Nephron (organoid): ENCODE results near the gene SLC38A2.
A peak's percentile ranks its signal among the peaks of the same experiment; 100 is the strongest.

Experiments used
- H3K27ac Mint-ChIP-seq, 3 experiments: 2 replicates each; pipeline ENCODE4 v1.8.0; 2020; ENCODE audit warnings: mixed read lengths in 3 of 3, mild to moderate bottlenecking in 2 of 3, moderate library complexity in 1 of 3
- H3K27me3 Mint-ChIP-seq: 2 replicates; pipeline ENCODE4 v1.8.0; 2021; ENCODE audit warnings: low read depth, mild to moderate bottlenecking, moderate library complexity, mixed read lengths
- H3K36me3 Mint-ChIP-seq: 2 replicates; pipeline ENCODE4 v1.8.0; 2020; ENCODE audit warnings: low read depth, mixed read lengths
- H3K4me1 Mint-ChIP-seq: 2 replicates; pipeline ENCODE4 v1.8.0; 2020; ENCODE audit warnings: mixed read lengths
- H3K4me3 Mint-ChIP-seq, 3 experiments: 2 replicates each; pipeline ENCODE4 v1.8.0; 2020; ENCODE audit warnings: mild to moderate bottlenecking in 3 of 3, mixed read lengths in 3 of 3, moderate library complexity in 2 of 3
- H3K9me3 Mint-ChIP-seq: 2 replicates; pipeline ENCODE4 v1.8.0; 2020; ENCODE audit warnings: mixed read lengths
- CTCF ChIP-seq, 3 experiments: fragments of 200-600 bp; sonication (generic); IDR thresholded peaks; one replicate each; pipeline ENCODE4 v1.5.0; 2021; ENCODE audit warnings: antibody characterized with exemption in 3 of 3; ENCODE audit not compliant: unreplicated experiment in 3 of 3

The SLC38A2 gene

GRCh38 chr12:46406352-46407027 is 33.9 kb upstream of the SLC38A2 start:
- peak overlapping the region in 2 of 3 experiments; percentile 68 to 99 for H3K27ac Mint-ChIP-seq
- H3K4me3 Mint-ChIP-seq: no peak overlapping the region
- H3K36me3 Mint-ChIP-seq: no peaks in the 10 kb centered on the region
- TF ChIP-seq CTCF (IDR thresholded peaks at IDR 0.05; ENCODE audit: unreplicated experiment in 3 of 3): no peak
- peaks cover 4% of the 10 kb centered on the region for H3K27me3 Mint-ChIP-seq
- no peaks in the 10 kb centered on the region for H3K9me3 Mint-ChIP-seq
- H3K4me1 Mint-ChIP-seq: peaks cover 59% of the 10 kb centered on the region

- Mint-ChIP-seq H3K4me1 (peaks cover 66% of the 10 kb centered on the region), H3K36me3 (no peaks in the 10 kb centered on the region), H3K9me3 (no peaks in the 10 kb centered on the region), H3K4me3 (no peak overlapping the region), H3K27ac (peak overlapping the region; percentile 93 to 99 (median 98)), H3K27me3 (peaks cover 4% of the 10 kb centered on the region)
- no peak for TF ChIP-seq CTCF (IDR thresholded peaks at IDR 0.05; ENCODE audit: unreplicated experiment in 3 of 3)
Measured at GRCh38 chr12:46404733-46405132, 32.2 kb upstream of the SLC38A2 start.

GRCh38 chr12:46404225-46404631 is 31.7 kb upstream of the SLC38A2 start:
- TF ChIP-seq CTCF (IDR thresholded peaks at IDR 0.05; ENCODE audit: unreplicated experiment in 3 of 3): no peak
- Mint-ChIP-seq H3K27ac (peak overlapping the region; percentile 93 to 99 (median 98)), H3K36me3 (no peaks in the 10 kb centered on the region), H3K4me1 (peaks cover 64% of the 10 kb centered on the region), H3K9me3 (no peaks in the 10 kb centered on the region), H3K4me3 (no peak overlapping the region), H3K27me3 (peaks cover 4% of the 10 kb centered on the region)

- peaks cover 1% of the 10 kb centered on the region for H3K9me3 Mint-ChIP-seq
- no peak for TF ChIP-seq CTCF (IDR thresholded peaks at IDR 0.05; ENCODE audit: unreplicated experiment in 3 of 3)
- peaks cover 4% of the 10 kb centered on the region for H3K27me3 Mint-ChIP-seq
- peaks cover 58% of the 10 kb centered on the region for H3K4me1 Mint-ChIP-seq
- H3K27ac Mint-ChIP-seq: peak overlapping the region; percentile 93 to 99 (median 98)
- no peak overlapping the region for H3K4me3 Mint-ChIP-seq
- H3K36me3 Mint-ChIP-seq: peaks cover 1% of the 10 kb centered on the region
Measured at GRCh38 chr12:46403719-46404070, 31.1 kb upstream of the SLC38A2 start.

GRCh38 chr12:46402941-46403718 is 30.6 kb upstream of the SLC38A2 start:
- peaks cover 53% of the 10 kb centered on the region for H3K4me1 Mint-ChIP-seq
- H3K27me3 Mint-ChIP-seq: peaks cover 4% of the 10 kb centered on the region
- H3K36me3 Mint-ChIP-seq: peaks cover 7% of the 10 kb centered on the region
- TF ChIP-seq CTCF (IDR thresholded peaks at IDR 0.05; ENCODE audit: unreplicated experiment in 3 of 3): no peak
- peak overlapping the region in 2 of 3 experiments; percentile 14 to 22 for H3K4me3 Mint-ChIP-seq
- H3K9me3 Mint-ChIP-seq: peaks cover 5% of the 10 kb centered on the region
- peak overlapping the region; percentile 93 to 99 (median 98) for H3K27ac Mint-ChIP-seq
